ENCODE data around the gene ZNF3. TPM values are rescaled to one million over a fixed set of nuclear protein-coding genes. Genes with fewer than 3 reads are reported as not detected.

Gene ZNF3
- total and polyA plus RNA-seq, 9 of the 15 experiments (the other 6 are each of a cell fraction or from before 2014, with no cell fraction given): 30.0 to 64.9 (median 51.5) TPM

GRCh38 chr7:100088621-100089457 lies 7.3 kb upstream of the ZNF3 start, which contains the start of gene COPS6 (continued):
- TF ChIP-seq ZNF639 (CRISPR knock-in tag; conservative IDR thresholded peaks at IDR 0.05 in 1 of 2, IDR thresholded peaks at IDR 0.05 in 1 of 2) (peak in 1 of 2 experiments; percentile 98; a peak in 2 of 4 replicates), LARP7 (IDR thresholded peaks at IDR 0.05) (no peak), SNAPC5 (CRISPR knock-in tag; IDR thresholded peaks at IDR 0.05) (no peak), USF1 (CRISPR knock-in tag; IDR thresholded peaks at IDR 0.05) (no peak; the same call in 1 of the 2 replicates), CGGBP1 (CRISPR knock-in tag; IDR thresholded peaks at IDR 0.05) (peak; percentile 58), ZNF644 (tag; IDR thresholded peaks at IDR 0.05; ENCODE audit: low read depth) (no peak), JUNB (CRISPR knock-in tag; conservative IDR thresholded peaks at IDR 0.05) (no peak; the same call in 1 of the 2 replicates), ZNF551 (CRISPR knock-in tag; IDR thresholded peaks at IDR 0.05) (no peak), ZSCAN29 (IDR thresholded peaks at IDR 0.05) (no peak), HNRNPL (IDR thresholded peaks at IDR 0.05; ENCODE audit: low read depth, low read length) (no peak), MIER1 (IDR thresholded peaks at IDR 0.05; ENCODE audit: low read depth) (no peak), ATF4 (CRISPR knock-in tag; IDR thresholded peaks at IDR 0.05) (0 out of 2 replicates have a peak, but pooled peaks have one; percentile 27), FOSL1 (tag; conservative IDR thresholded peaks at IDR 0.05) (peak; percentile 39; the same call in 1 of the 2 replicates), GATAD2B (IDR thresholded peaks at IDR 0.05; ENCODE audit: borderline replicate concordance) (peak; percentile 65; the same call in 1 of the 2 replicates), ZNF57 (CRISPR knock-in tag; IDR thresholded peaks at IDR 0.05) (peak; percentile 6; the same call in 1 of the 2 replicates), TSHZ1 (CRISPR knock-in tag; IDR thresholded peaks at IDR 0.05) (no peak), ZNF780A (CRISPR knock-in tag; IDR thresholded peaks at IDR 0.05) (no peak), GTF2B (IDR thresholded peaks at IDR 0.05; ENCODE audit: extremely low read depth, insufficient read length) (no peak)
